GM18498 (cell line): ENCODE measurements around the gene NR5A1.

Experiments
- ATAC-seq: cut with Tn5 transposase; IDR thresholded peaks from one replicate; pipeline ENCODE4 v1.9.1; 2021; ENCODE audit warnings: mild to moderate bottlenecking, moderate library complexity; ENCODE audit not compliant: unreplicated experiment

The NR5A1 gene

DNA sequence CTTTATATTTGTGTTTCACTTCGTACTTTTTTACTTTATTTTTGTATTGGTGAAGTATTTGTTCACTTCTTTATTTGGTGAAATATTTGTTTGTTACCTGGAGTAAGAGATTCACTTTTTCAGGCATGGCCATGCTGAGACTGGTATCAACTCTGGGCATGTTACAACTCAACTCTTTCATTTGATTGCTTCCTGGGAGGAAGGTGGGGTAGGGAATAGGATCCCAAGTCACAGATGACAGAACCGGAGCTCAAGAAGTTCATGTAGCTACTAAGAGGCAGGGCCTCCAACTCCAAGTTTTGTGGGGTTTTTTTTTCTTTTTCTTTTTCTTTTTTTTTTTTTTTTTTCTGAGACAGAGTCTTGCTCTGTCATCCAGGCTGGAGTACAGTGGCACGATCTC lies 63.0 kb downstream of the NR5A1 start:
- no peak for ATAC-seq

DNA sequence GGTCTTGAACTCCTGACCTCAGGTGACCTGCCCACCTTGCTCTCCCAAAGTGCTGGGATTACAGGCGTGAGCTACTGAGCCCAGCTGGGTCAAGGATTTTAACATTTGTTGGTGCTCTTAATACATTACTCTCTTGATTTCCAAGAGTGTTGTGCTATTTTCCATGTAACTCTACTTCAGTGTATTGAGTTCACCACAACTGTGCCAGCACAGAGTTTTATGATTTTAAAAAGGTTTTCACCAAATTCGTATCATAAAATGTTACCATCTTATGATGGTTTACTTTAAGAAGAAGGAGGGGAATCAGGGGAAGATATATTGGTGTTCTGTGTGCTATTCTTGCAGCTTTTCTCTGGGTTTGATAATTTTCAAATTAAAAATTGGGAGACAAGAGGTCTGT lies 63.6 kb downstream of the NR5A1 start:
- ATAC-seq, result no peak

DNA sequence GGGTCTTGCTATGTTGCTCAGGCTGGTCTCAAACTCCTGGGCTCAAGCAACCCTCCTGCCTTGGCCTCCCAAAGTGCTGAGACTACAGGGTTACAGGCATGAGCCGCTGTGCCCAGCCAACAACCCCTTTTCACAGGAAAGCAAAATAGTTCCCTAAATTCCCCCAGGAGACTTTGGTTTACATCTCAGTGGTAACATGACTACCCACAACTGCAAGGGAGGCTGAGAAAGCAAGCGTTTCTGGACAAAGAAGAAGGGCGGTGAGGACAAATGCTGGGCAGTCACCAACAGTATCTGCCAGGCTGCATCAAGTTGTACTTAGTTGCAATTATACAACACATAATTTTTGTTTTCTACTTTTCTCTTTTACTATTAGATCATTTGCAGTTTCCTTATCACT lies 64.4 kb downstream of the NR5A1 start:
- no peak for ATAC-seq

- no peak for ATAC-seq
These were observed 64.8 kb downstream of the NR5A1 start for GRCh38 chr9:124442379-124442778.

GRCh38 chr9:124441291-124441690 lies 65.9 kb downstream of the NR5A1 start:
- no peak for ATAC-seq

- ATAC-seq, result no peak
These were observed 66.4 kb downstream of the NR5A1 start for GRCh38 chr9:124440786-124441185.

DNA sequence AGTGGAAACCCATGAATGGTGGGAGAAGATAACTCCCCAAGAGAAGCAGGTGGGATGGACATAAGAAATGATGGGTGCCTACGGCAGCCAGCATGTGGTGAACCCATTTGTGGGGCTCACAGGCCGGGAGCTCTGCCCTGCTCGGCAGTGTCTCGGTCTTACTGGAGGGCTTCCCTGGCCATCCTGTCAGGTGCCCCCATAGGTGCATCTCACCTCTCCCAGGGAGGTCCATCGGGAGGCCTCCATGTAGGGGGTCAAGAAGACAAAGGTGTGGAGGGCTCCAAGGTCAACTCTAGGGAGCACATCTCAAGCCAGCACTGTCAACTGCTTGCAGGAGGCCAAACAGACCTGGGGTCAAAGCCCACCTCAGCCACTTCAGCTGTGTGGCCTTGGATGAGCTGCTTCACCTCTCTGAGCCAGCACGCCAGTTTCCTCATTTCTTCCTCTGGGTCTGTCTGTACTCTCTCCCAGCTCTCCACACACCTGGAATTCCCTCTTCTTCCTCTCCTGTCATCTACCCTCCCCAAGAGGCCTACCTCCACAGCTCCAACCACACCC lies 67.4 kb downstream of the NR5A1 start:
- no peak for ATAC-seq

DNA sequence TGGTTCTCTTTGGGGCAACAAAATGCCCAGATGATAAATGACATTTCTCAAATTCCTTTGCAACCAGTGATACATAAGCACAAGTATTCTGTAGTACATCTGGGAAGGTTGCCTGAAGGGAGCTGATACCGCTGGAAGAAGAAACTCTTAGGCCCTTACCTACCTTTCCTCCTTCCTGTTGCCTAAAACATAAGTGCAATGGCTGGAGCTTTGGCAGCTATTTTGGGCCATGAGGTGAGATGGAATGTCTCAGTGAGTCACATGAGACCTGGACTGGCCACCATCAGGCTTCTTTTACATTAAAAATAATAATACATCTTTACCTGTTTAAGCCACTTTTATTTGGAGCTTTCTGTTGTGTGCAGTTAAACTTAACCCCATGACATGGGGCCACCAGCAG lies 68.1 kb downstream of the NR5A1 start:
- ATAC-seq, result no peak

DNA sequence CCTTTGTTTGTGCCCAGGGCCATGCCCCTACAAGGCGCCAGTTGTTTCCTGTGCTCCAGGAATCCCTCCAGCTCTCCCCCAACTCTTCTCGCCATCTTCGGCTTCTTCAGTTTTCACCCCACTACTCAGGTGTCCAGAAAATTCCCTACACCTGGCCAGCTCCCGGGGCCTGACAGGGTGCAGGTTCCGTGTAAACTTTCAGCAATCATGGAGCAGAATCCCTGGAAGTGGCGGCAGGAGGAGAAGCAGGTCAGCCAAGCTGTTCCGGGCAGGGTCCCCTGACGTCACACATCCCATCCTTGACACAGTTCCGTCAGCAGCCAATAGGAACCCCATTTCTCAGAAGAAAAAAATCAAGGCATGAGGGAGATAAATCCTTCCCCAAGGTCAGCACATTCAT lies 69.1 kb downstream of the NR5A1 start:
- no peak for ATAC-seq

DNA sequence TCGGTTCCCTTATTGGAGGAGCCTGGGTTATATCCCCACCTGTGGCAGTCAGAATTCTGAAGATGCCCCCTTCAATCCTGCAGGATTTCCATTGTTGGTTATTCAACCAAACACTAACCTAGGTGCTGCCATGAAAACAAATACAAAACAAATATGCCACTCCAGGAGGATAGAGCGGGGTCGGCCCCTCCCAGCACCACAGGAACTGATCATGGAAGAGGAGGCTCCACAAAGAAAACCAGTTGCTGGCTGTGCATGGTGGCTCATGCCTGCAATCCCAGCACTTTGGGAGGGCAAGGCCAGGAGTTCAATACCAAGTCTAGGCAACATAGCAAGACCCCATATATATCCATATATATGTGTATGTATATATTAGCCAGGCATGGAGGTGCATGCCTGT lies 70.1 kb downstream of the NR5A1 start:
- no peak for ATAC-seq

GRCh38 chr9:124436320-124436719 lies 70.9 kb downstream of the NR5A1 start:
- ATAC-seq, result no peak
